ENCODE results near the gene IL13RA1. TPM values are rescaled to one million over a fixed set of nuclear protein-coding genes. Genes with fewer than 3 reads are reported as not detected.

The IL13RA1 gene
- total RNA-seq (10 to 100 TPM; 32.8 to 56.1 (median 41.5) TPM), polyA plus RNA-seq (10 to 100 TPM; 16.9 to 27.0 (median 23.5) TPM)
- long read RNA-seq, donor 1, full-length matches to known transcripts: 29 of 37 reads
- long read RNA-seq, donor 1, partial matches to known transcripts: 4 of 37 reads
- long read RNA-seq, donor 1, other reads (novel, unspliced or antisense): 4 of 37 reads
- long read RNA-seq, donor 2, full-length matches to known transcripts: 33 of 54 reads
- long read RNA-seq, donor 2, partial matches to known transcripts: 6 of 54 reads
- long read RNA-seq, donor 2, other reads (novel, unspliced or antisense): 15 of 54 reads

DNA sequence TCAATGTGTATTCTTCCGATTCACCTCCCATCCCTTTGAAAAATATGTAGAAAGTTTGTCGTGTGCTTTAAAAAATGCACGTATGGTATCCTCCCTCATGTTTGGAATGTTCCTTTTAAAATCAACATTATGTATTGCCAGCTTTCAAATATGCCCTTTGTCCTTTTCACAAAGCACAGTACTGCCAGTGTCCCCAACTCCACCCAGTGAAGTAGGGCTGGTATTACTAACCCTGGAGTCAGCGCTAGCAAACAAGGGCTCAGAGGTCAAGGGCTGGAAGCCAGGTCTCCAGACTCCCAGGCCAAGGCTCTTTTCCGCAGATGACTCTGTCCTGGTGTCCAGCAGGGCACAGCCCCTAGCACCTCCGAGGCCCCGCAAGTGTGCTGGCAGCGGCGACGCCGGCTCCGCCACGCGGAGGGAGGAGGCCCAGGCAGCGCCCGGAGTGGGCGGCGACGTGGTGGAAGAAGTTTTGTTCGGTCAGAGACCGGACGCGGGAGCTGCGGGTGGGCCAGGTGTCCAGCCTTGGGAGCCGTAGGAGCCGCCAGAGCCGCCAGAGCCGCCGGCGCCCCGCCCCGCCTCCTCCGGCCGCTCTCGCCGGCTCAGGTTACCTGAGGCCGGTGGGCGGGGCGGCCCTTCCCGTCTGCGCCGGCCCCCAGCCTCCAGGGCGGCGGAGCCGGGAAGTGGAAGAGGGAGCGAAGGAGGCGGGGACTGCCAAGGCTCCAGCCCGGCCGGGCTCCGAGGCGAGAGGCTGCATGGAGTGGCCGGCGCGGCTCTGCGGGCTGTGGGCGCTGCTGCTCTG is at the start of gene IL13RA1:
Gene IL13RA1 (plus strand): TSS at position 720 of the 799 bp plus-strand sequence. CDS start 33 bp downstream, at position 753.
- peak within 1 kb of the TSS; percentile 89 for H3K27ac ChIP-seq
- WGBS, 3 donors: 2 to 36% (median 23%) methylated on average over 5 to 55 of the region's 56 CpGs
- peaks cover 15% of the 10 kb centered on the region for H3K4me1 ChIP-seq
- H3K9me3 ChIP-seq: no peaks in the 10 kb centered on the region
- intact Hi-C loops (cut with DNase I): loop anchor here in 1 of 2 donors (5.0 kb wide), 1 partner anchor 380 kb away; the partner anchor contains the start of gene WDR44
- DNase-seq: peak; percentile 81 to 88
- no peaks in the 10 kb centered on the region for H3K36me3 ChIP-seq (ENCODE audit: insufficient read depth in 1 of 2, low read depth in 1 of 2)
- peak; percentile 93 to 94 (median 94) for ATAC-seq
- peak within 1 kb of the TSS; percentile 76 for H3K4me3 ChIP-seq
- TF ChIP-seq CTCF (IDR thresholded peaks at IDR 0.05): no peak
- H3K27me3 ChIP-seq (ENCODE audit: insufficient read depth in 3 of 3, low read length in 2 of 3): no peaks in the 10 kb centered on the region

GRCh38 chrX:118679290-118679689 is 48.1 kb upstream of the IL13RA1 start:
- intact Hi-C loops (cut with DNase I): no loop called here
- 73 to 100% (median 92%) methylated on average over 1 of the region's 1 CpG for WGBS, 3 donors

GRCh38 chrX:118682258-118683014 is 45.0 kb upstream of the IL13RA1 start:
- H3K4me3 ChIP-seq: no peak overlapping the region
- TF ChIP-seq CTCF (IDR thresholded peaks at IDR 0.05): no peak
- ATAC-seq (no peak), DNase-seq (no peak)
- no peak overlapping the region for H3K27ac ChIP-seq
- intact Hi-C loops (cut with DNase I): no loop called here
- no peaks in the 10 kb centered on the region for H3K36me3 ChIP-seq (ENCODE audit: insufficient read depth in 1 of 2, low read depth in 1 of 2)
- H3K4me1 ChIP-seq: no peaks in the 10 kb centered on the region
- no peaks in the 10 kb centered on the region for H3K9me3 ChIP-seq
- 41 to 62% (median 60%) methylated on average over 2 of the region's 2 CpGs for WGBS, 3 donors
- no peaks in the 10 kb centered on the region for H3K27me3 ChIP-seq (ENCODE audit: insufficient read depth in 3 of 3, low read length in 2 of 3)

More at GRCh38 chrX:118679290-118679689, 48.1 kb upstream of the IL13RA1 start:
- Histone ChIP-seq H3K4me3 (no peak overlapping the region), H3K9me3 (no peaks in the 10 kb centered on the region), H3K27me3 (ENCODE audit: insufficient read depth in 3 of 3, low read length in 2 of 3) (no peaks in the 10 kb centered on the region), H3K4me1 (no peaks in the 10 kb centered on the region), H3K27ac (no peak overlapping the region), H3K36me3 (ENCODE audit: insufficient read depth in 1 of 2, low read depth in 1 of 2) (no peaks in the 10 kb centered on the region)
- ATAC-seq (no peak), DNase-seq (no peak)
- TF ChIP-seq CTCF (IDR thresholded peaks at IDR 0.05): no peak

DNA sequence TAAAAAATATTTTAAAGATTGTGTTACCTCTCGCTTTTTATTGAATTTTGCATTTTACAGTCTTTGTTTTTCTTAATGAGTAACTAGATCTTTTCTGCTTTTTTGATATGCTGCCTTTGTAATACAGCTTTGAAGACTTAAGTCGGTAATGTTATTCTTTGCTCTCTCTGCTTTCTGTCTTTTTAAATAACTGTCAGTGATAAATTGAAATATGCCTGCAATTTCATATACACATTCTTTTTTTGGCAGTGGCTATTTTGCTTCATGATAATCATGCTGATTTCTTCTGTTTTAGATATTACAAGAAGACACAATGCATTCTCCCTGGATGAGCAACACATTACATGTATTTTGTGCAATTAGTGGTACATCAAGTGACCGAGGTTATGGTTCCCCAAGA is 42.0 kb upstream of the IL13RA1 start:
- intact Hi-C loops (cut with DNase I): no loop called here
- Histone ChIP-seq H3K9me3 (no peaks in the 10 kb centered on the region), H3K27me3 (ENCODE audit: insufficient read depth in 3 of 3, low read length in 2 of 3) (no peaks in the 10 kb centered on the region), H3K27ac (no peak overlapping the region), H3K4me1 (no peaks in the 10 kb centered on the region), H3K36me3 (ENCODE audit: insufficient read depth in 1 of 2, low read depth in 1 of 2) (no peaks in the 10 kb centered on the region), H3K4me3 (no peak overlapping the region)
- TF ChIP-seq CTCF (IDR thresholded peaks at IDR 0.05): no peak
- 73 to 93% (median 87%) methylated on average over 3 of the region's 3 CpGs for WGBS, 3 donors
- DNase-seq (no peak), ATAC-seq (no peak)

Measured in psoas muscle (tissue), 8 donors.